ENCODE data around the gene KIF26B. TPM values are rescaled to one million over a fixed set of nuclear protein-coding genes. Genes with fewer than 3 reads are reported as not detected.

The KIF26B gene
- total RNA-seq, 2 donors from 2014 or later = 0.78 to 4.6 TPM

DNA sequence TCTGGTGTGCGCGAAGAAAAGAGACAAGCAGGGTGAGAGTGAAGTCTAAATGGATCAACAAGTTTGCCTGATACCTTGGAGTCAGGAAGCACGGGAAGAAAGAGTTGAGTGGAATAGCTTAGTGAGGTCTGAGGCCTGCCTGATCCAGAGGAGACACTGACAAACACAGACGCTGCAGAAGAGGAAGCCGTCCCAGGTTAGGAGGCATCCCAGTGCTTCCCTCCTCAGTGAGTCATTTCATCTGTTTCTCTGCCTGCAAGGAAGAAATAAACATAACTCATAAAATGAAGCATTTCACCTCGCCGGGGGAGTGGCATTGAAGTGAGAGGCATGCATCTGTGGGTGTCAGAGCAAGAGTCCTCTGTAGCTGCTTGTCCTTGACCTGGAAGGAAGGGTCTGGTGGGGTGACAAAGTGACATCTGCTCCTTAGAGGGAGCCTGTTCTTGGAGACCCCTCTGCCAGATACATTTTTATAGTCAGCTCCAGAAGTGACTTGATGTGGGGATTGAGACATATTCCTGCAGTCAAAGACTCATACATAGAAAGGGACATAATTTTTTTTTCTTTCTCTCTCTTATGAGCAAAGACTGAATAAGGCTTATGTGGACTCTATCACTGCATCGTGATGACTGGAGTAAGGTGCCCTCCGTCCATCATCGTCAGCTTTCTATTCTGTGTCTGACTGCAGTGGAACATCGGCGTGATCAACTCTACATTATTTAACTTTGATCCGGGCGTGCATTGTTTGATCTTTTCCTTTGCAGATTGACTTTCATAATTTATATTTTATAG is 256.7 kb downstream of the KIF26B start:
- WGBS, 2 donors = 75 to 82% methylated on average over 13 to 14 of the region's 14 CpGs
- H3K4me3 ChIP-seq = no peak overlapping the region
- DNase-seq = no peak
- no peak overlapping the region for H3K27ac ChIP-seq
- TF ChIP-seq, protein P1, sequence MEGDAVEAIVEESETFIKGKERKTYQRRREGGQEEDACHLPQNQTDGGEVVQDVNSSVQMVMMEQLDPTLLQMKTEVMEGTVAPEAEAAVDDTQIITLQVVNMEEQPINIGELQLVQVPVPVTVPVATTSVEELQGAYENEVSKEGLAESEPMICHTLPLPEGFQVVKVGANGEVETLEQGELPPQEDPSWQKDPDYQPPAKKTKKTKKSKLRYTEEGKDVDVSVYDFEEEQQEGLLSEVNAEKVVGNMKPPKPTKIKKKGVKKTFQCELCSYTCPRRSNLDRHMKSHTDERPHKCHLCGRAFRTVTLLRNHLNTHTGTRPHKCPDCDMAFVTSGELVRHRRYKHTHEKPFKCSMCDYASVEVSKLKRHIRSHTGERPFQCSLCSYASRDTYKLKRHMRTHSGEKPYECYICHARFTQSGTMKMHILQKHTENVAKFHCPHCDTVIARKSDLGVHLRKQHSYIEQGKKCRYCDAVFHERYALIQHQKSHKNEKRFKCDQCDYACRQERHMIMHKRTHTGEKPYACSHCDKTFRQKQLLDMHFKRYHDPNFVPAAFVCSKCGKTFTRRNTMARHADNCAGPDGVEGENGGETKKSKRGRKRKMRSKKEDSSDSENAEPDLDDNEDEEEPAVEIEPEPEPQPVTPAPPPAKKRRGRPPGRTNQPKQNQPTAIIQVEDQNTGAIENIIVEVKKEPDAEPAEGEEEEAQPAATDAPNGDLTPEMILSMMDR (IDR thresholded peaks at IDR 0.05) = no peak
- TF ChIP-seq POLR2A (IDR thresholded peaks at IDR 0.05) = no peak
- no peak for ATAC-seq
- no peaks in the 10 kb centered on the region for H3K4me1 ChIP-seq
- H3K9me3 ChIP-seq = no peaks in the 10 kb centered on the region
- H3K36me3 ChIP-seq (replicated peaks in 1 of 2; ENCODE audit: insufficient read depth in 1 of 2, low read depth in 2 of 2) = no peaks in the 10 kb centered on the region
- H3K27me3 ChIP-seq = no peaks in the 10 kb centered on the region
- intact Hi-C loops (cut with DNase I) = no loop called here

DNA sequence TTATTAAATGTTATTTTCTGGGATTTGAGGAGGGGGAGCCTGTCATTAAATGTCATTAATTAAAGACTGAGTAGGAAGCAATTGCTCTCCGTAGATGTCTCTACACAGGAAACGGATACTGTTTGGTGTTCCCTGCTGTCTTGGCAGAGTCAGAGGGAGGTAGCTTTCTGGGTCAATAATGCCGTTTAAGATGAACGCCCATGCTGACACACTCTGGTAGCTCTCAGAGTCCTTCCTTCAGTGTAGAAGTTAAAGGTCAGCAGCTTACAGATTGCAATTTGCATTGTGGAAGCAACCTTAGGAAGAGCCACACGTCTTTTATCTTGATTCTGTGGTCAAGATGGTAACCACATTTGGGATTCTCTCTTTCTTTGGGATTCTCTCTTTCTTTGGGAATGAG is 257.5 kb downstream of the KIF26B start:
- Histone ChIP-seq H3K4me1 (no peaks in the 10 kb centered on the region), H3K9me3 (no peaks in the 10 kb centered on the region), H3K27me3 (no peaks in the 10 kb centered on the region), H3K27ac (no peak overlapping the region), H3K36me3 (replicated peaks in 1 of 2; ENCODE audit: insufficient read depth in 1 of 2, low read depth in 2 of 2) (no peaks in the 10 kb centered on the region), H3K4me3 (no peak overlapping the region)
- TF ChIP-seq, protein P1 (IDR thresholded peaks at IDR 0.05) = no peak
- TF ChIP-seq POLR2A (IDR thresholded peaks at IDR 0.05) = no peak
- DNase-seq = no peak
- ATAC-seq = no peak
- intact Hi-C loops (cut with DNase I) = no loop called here
- WGBS, 2 donors = 39 to 43% methylated on average over 5 of the region's 5 CpGs

DNA sequence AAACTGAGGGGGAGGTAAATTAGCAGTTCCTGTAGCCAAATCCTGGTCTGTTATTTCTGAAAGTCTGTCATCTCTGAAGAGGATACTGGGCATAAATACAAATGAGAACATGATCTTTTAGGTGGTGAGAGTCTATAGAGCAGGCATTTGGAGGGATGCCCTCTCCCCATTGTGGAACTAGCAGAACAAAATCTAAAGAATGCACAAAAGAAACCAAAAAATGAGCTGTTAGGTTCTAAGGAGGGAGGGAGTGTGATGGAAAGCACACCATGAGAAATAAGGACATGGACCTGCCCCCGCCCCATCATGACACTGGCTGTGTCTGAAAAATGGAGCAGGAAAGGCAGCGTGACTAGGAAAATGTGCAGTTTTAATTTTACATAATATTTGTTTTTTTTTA is 262.0 kb downstream of the KIF26B start:
- no peak for DNase-seq
- no peaks in the 10 kb centered on the region for H3K27me3 ChIP-seq
- no peak overlapping the region for H3K27ac ChIP-seq
- intact Hi-C loops (cut with DNase I) = no loop called here
- WGBS, 2 donors = 78 to 82% methylated on average over 2 of the region's 2 CpGs
- ATAC-seq = no peak
- H3K4me1 ChIP-seq = no peaks in the 10 kb centered on the region
- no peaks in the 10 kb centered on the region for H3K9me3 ChIP-seq
- TF ChIP-seq, protein P1 (IDR thresholded peaks at IDR 0.05) = no peak
- no peak for TF ChIP-seq POLR2A (IDR thresholded peaks at IDR 0.05)
- H3K4me3 ChIP-seq = no peak overlapping the region
- no peaks in the 10 kb centered on the region for H3K36me3 ChIP-seq (replicated peaks in 1 of 2; ENCODE audit: insufficient read depth in 1 of 2, low read depth in 2 of 2)

DNA sequence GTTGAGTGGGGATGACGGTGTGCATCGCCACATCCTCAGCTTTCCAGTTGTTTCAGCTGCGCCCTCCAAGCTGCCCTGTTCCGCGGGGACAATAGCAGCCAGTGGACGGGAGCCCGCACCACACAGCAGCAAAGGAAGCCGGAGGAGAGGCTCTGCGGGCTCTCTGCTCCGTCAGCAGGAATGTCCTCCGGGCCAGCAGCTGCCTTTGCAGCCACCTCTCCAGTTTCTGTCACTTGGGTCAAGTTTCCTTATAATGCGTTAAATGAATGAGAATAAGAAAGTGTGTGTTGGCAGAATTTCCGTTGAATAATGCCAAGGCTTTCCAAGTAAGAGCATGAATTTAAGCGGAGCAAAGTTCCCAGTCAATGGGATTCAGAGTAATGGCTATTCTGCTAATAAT is 263.3 kb downstream of the KIF26B start:
- Histone ChIP-seq H3K4me3 (no peak overlapping the region), H3K27ac (no peak overlapping the region), H3K27me3 (no peaks in the 10 kb centered on the region), H3K4me1 (no peaks in the 10 kb centered on the region), H3K9me3 (no peaks in the 10 kb centered on the region), H3K36me3 (replicated peaks in 1 of 2; ENCODE audit: insufficient read depth in 1 of 2, low read depth in 2 of 2) (no peaks in the 10 kb centered on the region)
- 67 to 70% methylated on average over 13 to 14 of the region's 14 CpGs for WGBS, 2 donors
- DNase-seq (no peak), ATAC-seq (no peak)
- intact Hi-C loops (cut with DNase I) = no loop called here
- TF ChIP-seq POLR2A (IDR thresholded peaks at IDR 0.05) = no peak
- TF ChIP-seq, protein P1 (IDR thresholded peaks at IDR 0.05) = no peak

DNA sequence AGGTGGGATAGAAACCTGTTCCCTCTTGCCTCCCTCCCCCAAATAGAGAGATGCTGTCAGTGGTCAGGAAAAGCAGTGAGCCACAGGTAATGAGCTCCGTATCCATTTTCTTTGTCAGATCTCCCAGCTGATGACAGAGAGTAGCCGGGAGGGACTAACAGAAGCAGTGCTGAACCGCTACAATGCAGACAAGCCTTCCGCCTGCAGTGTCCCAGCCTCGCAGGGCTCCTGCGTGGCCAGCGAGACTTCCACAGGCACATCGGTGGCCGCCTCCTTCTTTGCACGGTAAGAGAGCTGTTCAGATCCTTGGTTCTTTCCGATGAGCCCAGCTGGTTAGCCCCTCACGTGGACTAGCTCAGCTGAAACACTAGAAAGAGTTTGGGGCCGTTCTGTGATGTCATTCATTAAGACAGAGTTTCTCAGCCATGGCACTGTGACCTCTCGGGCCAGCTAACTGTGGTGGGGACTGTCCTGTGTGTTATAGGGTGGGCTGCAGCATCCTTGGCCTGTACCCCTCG is 264.7 kb downstream of the KIF26B start:
- no peak overlapping the region for H3K4me3 ChIP-seq
- WGBS, 2 donors = 62 to 67% methylated on average over 15 of the region's 15 CpGs
- TF ChIP-seq, protein P1 (IDR thresholded peaks at IDR 0.05) = no peak
- TF ChIP-seq POLR2A (IDR thresholded peaks at IDR 0.05) = no peak
- intact Hi-C loops (cut with DNase I) = no loop called here
- H3K9me3 ChIP-seq = no peaks in the 10 kb centered on the region
- DNase-seq = no peak
- H3K27me3 ChIP-seq = no peaks in the 10 kb centered on the region
- no peak for ATAC-seq
- no peaks in the 10 kb centered on the region for H3K36me3 ChIP-seq (replicated peaks in 1 of 2; ENCODE audit: insufficient read depth in 1 of 2, low read depth in 2 of 2)
- no peaks in the 10 kb centered on the region for H3K4me1 ChIP-seq
- H3K27ac ChIP-seq = no peak overlapping the region

Data from body of pancreas (tissue), 4 donors.